ENCODE data around the gene SHLD1. TPM values are rescaled to one million over a fixed set of nuclear protein-coding genes. Genes with fewer than 3 reads are reported as not detected.

The SHLD1 gene
- total and polyA plus RNA-seq, 2 experiments from 2014 or later = 8.3 to 9.1 TPM

DNA sequence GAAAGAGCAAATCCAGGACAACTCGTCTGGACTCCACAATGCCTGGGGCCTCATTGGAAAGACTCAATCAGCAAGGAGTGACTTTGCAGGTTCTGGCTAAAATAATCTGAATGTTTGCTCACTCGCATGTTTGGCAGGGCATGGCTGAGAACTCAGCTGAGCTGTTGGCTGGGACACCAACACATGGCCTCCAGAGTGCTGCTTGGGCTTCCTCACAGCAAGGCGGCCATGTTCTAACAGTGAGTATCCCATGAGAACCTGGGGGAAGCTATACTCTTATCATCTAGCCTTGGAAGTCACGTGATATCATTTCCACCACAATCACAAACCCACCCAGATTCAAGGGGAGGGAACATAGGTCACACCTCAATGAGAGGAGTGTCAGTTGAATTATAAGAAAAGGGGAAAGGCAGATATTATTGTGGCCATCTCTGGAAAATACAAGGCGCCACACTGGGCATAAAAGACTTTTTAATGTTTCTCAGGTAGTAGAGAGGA is 23.1 kb upstream of the SHLD1 start:
- Histone ChIP-seq H3K36me3 (replicated peaks; ENCODE audit: insufficient read depth, low read depth) (no peaks in the 10 kb centered on the region), H3K4me1 (ENCODE audit: insufficient read depth) (no peaks in the 10 kb centered on the region), H3K27ac (no peak overlapping the region), H3K27me3 (no peaks in the 10 kb centered on the region), H3K4me2 (no peak overlapping the region), H3K9me3 (ENCODE audit: low read depth) (no peaks in the 10 kb centered on the region), H3K9me2 (replicated peaks; ENCODE audit: insufficient read depth) (no peaks in the 10 kb centered on the region), H2AFZ (no peak overlapping the region), H3K79me2 (no peaks in the 10 kb centered on the region), H3K4me3 (no peak overlapping the region), H4K20me1 (ENCODE audit: insufficient read depth, poor library complexity, severe bottlenecking) (no peaks in the 10 kb centered on the region)
- no peak for DNase-seq (ENCODE audit: low spot score)
- no peak for TF ChIP-seq EZH2 (IDR thresholded peaks at IDR 0.05; ENCODE audit: borderline replicate concordance)
- 73% methylated on average over 5 of the region's 5 CpGs for WGBS (ENCODE audit: low lambda C conversion rate, missing lambda C conversion rate)

DNA sequence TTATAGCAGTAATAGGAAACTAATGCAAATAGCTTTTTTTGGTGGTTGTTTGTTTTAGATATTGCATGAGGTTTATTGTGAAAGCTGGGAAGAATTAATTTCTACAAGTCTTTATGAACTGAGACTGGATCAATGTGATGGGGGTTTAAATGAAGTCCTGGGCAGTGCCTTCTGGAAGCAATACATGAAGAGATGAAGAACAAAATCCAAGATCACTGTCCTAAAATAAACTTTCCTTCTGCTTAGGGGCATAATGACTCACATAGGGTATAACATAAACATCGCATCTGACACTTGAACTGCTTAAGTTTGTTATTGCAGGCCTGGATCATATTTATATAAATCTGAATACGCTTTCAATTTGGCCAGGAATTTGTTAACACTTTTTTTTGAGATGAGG is 20.9 kb upstream of the SHLD1 start:
- TF ChIP-seq EZH2phosphoT487 (IDR thresholded peaks at IDR 0.05; ENCODE audit: low read depth, severe bottlenecking, unreplicated experiment) (no peak), EZH2 (IDR thresholded peaks at IDR 0.05; ENCODE audit: borderline replicate concordance) (no peak)
- TF ChIP-seq, protein P1, sequence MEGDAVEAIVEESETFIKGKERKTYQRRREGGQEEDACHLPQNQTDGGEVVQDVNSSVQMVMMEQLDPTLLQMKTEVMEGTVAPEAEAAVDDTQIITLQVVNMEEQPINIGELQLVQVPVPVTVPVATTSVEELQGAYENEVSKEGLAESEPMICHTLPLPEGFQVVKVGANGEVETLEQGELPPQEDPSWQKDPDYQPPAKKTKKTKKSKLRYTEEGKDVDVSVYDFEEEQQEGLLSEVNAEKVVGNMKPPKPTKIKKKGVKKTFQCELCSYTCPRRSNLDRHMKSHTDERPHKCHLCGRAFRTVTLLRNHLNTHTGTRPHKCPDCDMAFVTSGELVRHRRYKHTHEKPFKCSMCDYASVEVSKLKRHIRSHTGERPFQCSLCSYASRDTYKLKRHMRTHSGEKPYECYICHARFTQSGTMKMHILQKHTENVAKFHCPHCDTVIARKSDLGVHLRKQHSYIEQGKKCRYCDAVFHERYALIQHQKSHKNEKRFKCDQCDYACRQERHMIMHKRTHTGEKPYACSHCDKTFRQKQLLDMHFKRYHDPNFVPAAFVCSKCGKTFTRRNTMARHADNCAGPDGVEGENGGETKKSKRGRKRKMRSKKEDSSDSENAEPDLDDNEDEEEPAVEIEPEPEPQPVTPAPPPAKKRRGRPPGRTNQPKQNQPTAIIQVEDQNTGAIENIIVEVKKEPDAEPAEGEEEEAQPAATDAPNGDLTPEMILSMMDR (IDR thresholded peaks at IDR 0.05; ENCODE audit: poor library complexity) = no peak
- no peak for DNase-seq (ENCODE audit: low spot score)
- H3K79me2 ChIP-seq = no peaks in the 10 kb centered on the region
- no peaks in the 10 kb centered on the region for H3K4me1 ChIP-seq (ENCODE audit: insufficient read depth)
- H3K4me3 ChIP-seq = no peak overlapping the region
- no peaks in the 10 kb centered on the region for H4K20me1 ChIP-seq (ENCODE audit: insufficient read depth, poor library complexity, severe bottlenecking)
- H3K9me3 ChIP-seq (ENCODE audit: low read depth) = no peaks in the 10 kb centered on the region
- no peak overlapping the region for H3K27ac ChIP-seq
- no peak overlapping the region for H2AFZ ChIP-seq
- H3K4me2 ChIP-seq = no peak overlapping the region
- no peaks in the 10 kb centered on the region for H3K27me3 ChIP-seq
- no peaks in the 10 kb centered on the region for H3K36me3 ChIP-seq (replicated peaks; ENCODE audit: insufficient read depth, low read depth)
- H3K9me2 ChIP-seq (replicated peaks; ENCODE audit: insufficient read depth) = no peaks in the 10 kb centered on the region
- WGBS (ENCODE audit: low lambda C conversion rate, missing lambda C conversion rate) = 72% methylated on average over 2 of the region's 2 CpGs

DNA sequence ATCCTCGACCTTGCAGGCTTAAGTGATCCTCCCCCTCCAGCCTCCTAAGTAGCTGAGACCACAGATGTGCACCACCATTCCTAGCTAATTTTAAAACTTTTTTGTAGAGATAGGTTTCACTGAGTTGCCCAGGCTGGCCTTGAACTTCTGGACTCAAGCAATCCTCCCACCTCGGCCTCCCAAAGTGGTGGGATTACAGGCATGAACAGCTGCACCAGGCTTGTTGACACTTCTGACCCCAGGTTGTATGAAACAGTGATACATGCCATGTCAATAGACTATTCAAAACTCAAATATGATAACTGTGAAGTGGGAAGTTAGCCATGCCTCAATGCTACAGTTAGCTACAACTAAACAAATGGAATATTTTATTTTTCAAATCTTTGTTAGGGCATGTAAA is 20.1 kb upstream of the SHLD1 start:
- Histone ChIP-seq H3K36me3 (replicated peaks; ENCODE audit: insufficient read depth, low read depth) (no peaks in the 10 kb centered on the region), H3K4me2 (no peak overlapping the region), H3K79me2 (no peaks in the 10 kb centered on the region), H4K20me1 (ENCODE audit: insufficient read depth, poor library complexity, severe bottlenecking) (no peaks in the 10 kb centered on the region), H3K27me3 (no peaks in the 10 kb centered on the region), H3K9me2 (replicated peaks; ENCODE audit: insufficient read depth) (no peaks in the 10 kb centered on the region), H3K27ac (no peak overlapping the region), H2AFZ (no peak overlapping the region), H3K9me3 (ENCODE audit: low read depth) (no peaks in the 10 kb centered on the region), H3K4me1 (ENCODE audit: insufficient read depth) (no peaks in the 10 kb centered on the region), H3K4me3 (no peak overlapping the region)
- TF ChIP-seq EZH2phosphoT487 (IDR thresholded peaks at IDR 0.05; ENCODE audit: low read depth, severe bottlenecking, unreplicated experiment) (no peak), EZH2 (IDR thresholded peaks at IDR 0.05; ENCODE audit: borderline replicate concordance) (no peak)
- TF ChIP-seq, protein P1 (IDR thresholded peaks at IDR 0.05; ENCODE audit: poor library complexity) = no peak
- no peak for DNase-seq (ENCODE audit: low spot score)
- 88% methylated on average over 2 of the region's 2 CpGs for WGBS (ENCODE audit: low lambda C conversion rate, missing lambda C conversion rate)

DNA sequence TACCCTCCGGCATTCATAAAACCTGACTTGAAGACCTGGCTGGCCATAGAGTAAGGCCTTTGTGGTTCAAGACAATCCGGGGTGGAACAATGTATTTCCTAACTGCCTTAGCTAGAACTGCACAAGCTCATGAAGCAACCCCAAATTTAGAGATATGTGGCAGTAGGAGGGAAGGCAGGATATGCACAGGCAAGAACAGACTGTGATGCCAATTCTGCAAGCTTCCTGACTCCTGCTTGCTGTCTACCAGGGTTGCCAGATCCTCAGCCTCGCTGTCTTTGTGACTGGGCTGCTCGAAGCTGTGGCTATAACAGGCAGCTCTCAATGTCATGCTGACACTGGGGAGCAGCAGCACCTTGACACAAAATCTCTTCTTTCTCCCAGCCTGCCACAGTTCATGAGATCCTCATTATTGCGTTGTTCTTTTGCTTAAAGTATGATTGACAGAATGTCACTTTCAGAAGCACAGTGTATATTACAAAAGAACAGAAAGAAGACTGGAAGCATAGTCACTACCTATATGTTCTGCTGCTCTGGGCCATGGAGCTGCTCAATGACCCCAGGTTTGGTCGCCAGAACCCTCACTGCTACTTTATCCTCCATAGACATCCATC is 18.3 kb upstream of the SHLD1 start:
- H3K9me2 ChIP-seq (replicated peaks; ENCODE audit: insufficient read depth) = no peaks in the 10 kb centered on the region
- no peak overlapping the region for H2AFZ ChIP-seq
- H3K27ac ChIP-seq = no peak overlapping the region
- no peak for DNase-seq (ENCODE audit: low spot score)
- no peaks in the 10 kb centered on the region for H3K27me3 ChIP-seq
- no peak overlapping the region for H3K4me3 ChIP-seq
- 86% methylated on average over 6 of the region's 6 CpGs for WGBS (ENCODE audit: low lambda C conversion rate, missing lambda C conversion rate)
- no peak overlapping the region for H3K4me2 ChIP-seq
- no peak for TF ChIP-seq EZH2 (IDR thresholded peaks at IDR 0.05; ENCODE audit: borderline replicate concordance)
- TF ChIP-seq EZH2phosphoT487 (IDR thresholded peaks at IDR 0.05; ENCODE audit: low read depth, severe bottlenecking, unreplicated experiment) = no peak
- TF ChIP-seq, protein P1 (IDR thresholded peaks at IDR 0.05; ENCODE audit: poor library complexity) = no peak
- H4K20me1 ChIP-seq (ENCODE audit: insufficient read depth, poor library complexity, severe bottlenecking) = no peaks in the 10 kb centered on the region
- H3K9me3 ChIP-seq (ENCODE audit: low read depth) = no peaks in the 10 kb centered on the region
- peaks cover 6% of the 10 kb centered on the region for H3K4me1 ChIP-seq (ENCODE audit: insufficient read depth)
- H3K79me2 ChIP-seq = no peaks in the 10 kb centered on the region
- no peaks in the 10 kb centered on the region for H3K36me3 ChIP-seq (replicated peaks; ENCODE audit: insufficient read depth, low read depth)
